Endothelial cell of umbilical vein (primary cell): ENCODE data around the gene KPNB1. TPM values are rescaled to one million over a fixed set of nuclear protein-coding genes. Genes with fewer than 3 reads are reported as not detected.

Source experiments
- BruUV-seq: library from RNA; stranded (reverse); fragments of 400-500 nt; replicated peaks from 2 replicates; lab custom pipeline; 2021; lab: Mats Ljungman, UMichigan
- CTCF ChIA-PET: fragments of 300-600, 350-600 bp; sonication (Branson Sonifier 250); formaldehyde crosslinking; loops from one replicate; lab custom pipeline; 2021; ENCODE audit warnings: antibody characterized with exemption, inconsistent platforms; lab: Charles Lee
- POLR2A ChIA-PET: fragments of 300-600, 350-600 bp; sonication (Branson Sonifier 250); formaldehyde crosslinking; loops from one replicate; lab custom pipeline; 2021; ENCODE audit warnings: antibody characterized with exemption, inconsistent platforms; lab: Charles Lee
- DNase-seq: peaks from one replicate; pipeline ENCODE4 v3.0.0-alpha.2; 2011; ENCODE audit warnings: low read depth, low spot score
- FAIRE-seq: peaks from 2 replicates; lab custom pipeline; 2011; peaks lifted over from hg19 to GRCh38; lab: Jason Lieb, UNC
- H2AFZ ChIP-seq: 2 replicates; pipeline ENCODE4 v1.6.0; 2012; ENCODE audit warnings: low read depth, low read length, control low read depth, inconsistent platforms
- H3K27ac ChIP-seq: 2 replicates; pipeline ENCODE4 v1.5.1; 2011; ENCODE audit warnings: low read depth, mild to moderate bottlenecking, control low read depth, low read length, moderate library complexity; ENCODE audit not compliant: insufficient read depth
- H3K27me3 ChIP-seq, 2 experiments: 2 replicates each; pipeline versions ENCODE4 v1.6.0 to v1.6.1; 2011; ENCODE audit warnings: low read length in 2 of 2, mixed read lengths in 1 of 2; ENCODE audit not compliant: control insufficient read depth in 2 of 2, insufficient read depth in 2 of 2
- H3K36me3 ChIP-seq, 2 experiments: 2 replicates in 1 of 2; 3 replicates in 1 of 2; pipeline ENCODE4 v1.5.1; 2011; ENCODE audit warnings: low read length in 2 of 2, mild to moderate bottlenecking in 1 of 2, moderate library complexity in 1 of 2; ENCODE audit not compliant: control insufficient read depth in 2 of 2, insufficient read depth in 2 of 2; ENCODE audit errors: extremely low read depth in 1 of 2
- H3K4me1 ChIP-seq: 3 replicates; pipeline ENCODE4 v1.5.1; 2011; ENCODE audit warnings: mild to moderate bottlenecking, low read length; ENCODE audit not compliant: control insufficient read depth, insufficient read depth; ENCODE audit errors: extremely low read depth
- H3K4me2 ChIP-seq: 2 replicates; pipeline ENCODE4 v1.6.1; 2011; ENCODE audit warnings: low read length, control low read depth, mixed read lengths; ENCODE audit not compliant: insufficient read depth
- H3K4me3 ChIP-seq, 3 experiments: fragments of 200-600 bp in 1 of 3; sonication (generic), shearing (Covaris generic) in 1 of 3; replicated peaks in 1 of 3; 2 replicates each; pipeline ENCODE4 v1.5.1; 2011 to 2016; ENCODE audit warnings: control low read depth in 3 of 3, low read length in 3 of 3, mild to moderate bottlenecking in 2 of 3, inconsistent platforms in 1 of 3, low read depth in 1 of 3, moderate library complexity in 1 of 3; ENCODE audit not compliant: insufficient read depth in 1 of 3
- H3K79me2 ChIP-seq: 2 replicates; pipeline ENCODE4 v1.6.0; 2012; ENCODE audit warnings: low read length, inconsistent platforms; ENCODE audit not compliant: control insufficient read depth, insufficient read depth
- H3K9ac ChIP-seq: replicated peaks from 2 replicates; pipeline ENCODE3; 2011; ENCODE audit warnings: low read length, control low read depth; ENCODE audit not compliant: insufficient read depth; ENCODE audit errors: extremely low read depth
- H3K9me1 ChIP-seq: replicated peaks from 3 replicates; pipeline ENCODE4 v1.6.0; 2011; ENCODE audit warnings: mild to moderate bottlenecking, low read length; ENCODE audit not compliant: control insufficient read depth, insufficient read depth; ENCODE audit errors: extremely low read depth
- H3K9me3 ChIP-seq: replicated peaks from 2 replicates; pipeline ENCODE4 v1.5.1; 2012; ENCODE audit warnings: low read length, inconsistent platforms; ENCODE audit not compliant: control insufficient read depth, insufficient read depth
- H4K20me1 ChIP-seq: replicated peaks from 2 replicates; pipeline ENCODE3; 2011; ENCODE audit warnings: mild to moderate bottlenecking, low read length; ENCODE audit not compliant: control insufficient read depth, insufficient read depth; ENCODE audit errors: extremely low read depth
- CTCF ChIP-seq, 2 donors: IDR thresholded peaks; 1 replicate in 1 of 2; 2 replicates in 1 of 2; pipeline ENCODE4 v1.5.1; 2011; ENCODE audit warnings: low read length in 2 of 2, mild to moderate bottlenecking in 2 of 2, moderate library complexity in 2 of 2, control low read depth in 1 of 2, inconsistent platforms in 1 of 2, low read depth in 1 of 2; ENCODE audit not compliant: insufficient read depth in 1 of 2; ENCODE audit errors: extremely low read depth in 1 of 2
- EZH2 ChIP-seq: IDR thresholded peaks from 2 replicates; pipeline ENCODE4 v1.6.1; 2012; ENCODE audit warnings: borderline replicate concordance, low read depth, mild to moderate bottlenecking, moderate library complexity, low read length, inconsistent platforms; ENCODE audit not compliant: severe bottlenecking
- FOS ChIP-seq: IDR thresholded peaks from 2 replicates; pipeline ENCODE4 v1.6.1; 2011; ENCODE audit warnings: mild to moderate bottlenecking, low read length, moderate library complexity, borderline replicate concordance; ENCODE audit not compliant: insufficient read depth
- GATA2 ChIP-seq: IDR thresholded peaks from 2 replicates; pipeline ENCODE4 v1.7.0; 2011; ENCODE audit warnings: low read depth, mild to moderate bottlenecking, moderate library complexity, mixed read lengths, low read length; ENCODE audit not compliant: insufficient read length, insufficient read depth
- JUN ChIP-seq: IDR thresholded peaks from 2 replicates; pipeline ENCODE4 v1.6.1; 2011; ENCODE audit warnings: borderline replicate concordance, low read depth; ENCODE audit not compliant: insufficient read length, insufficient read depth
- MAX ChIP-seq: IDR thresholded peaks from 2 replicates; pipeline ENCODE4 v1.6.1; 2011; ENCODE audit not compliant: insufficient read depth, insufficient read length
- MYC ChIP-seq: IDR thresholded peaks from one replicate; pipeline ENCODE4 v1.6.1; 2011; ENCODE audit warnings: mild to moderate bottlenecking, low read depth, low read length
- POLR2A ChIP-seq: IDR thresholded peaks from 2 replicates; pipeline ENCODE4 v1.6.1; 2012; ENCODE audit warnings: low read depth, mild to moderate bottlenecking, control low read depth, low read length
- POLR2AphosphoS5 ChIP-seq: IDR thresholded peaks from 2 replicates; pipeline ENCODE4 v1.6.1; 2012; ENCODE audit warnings: low read depth, mild to moderate bottlenecking, control low read depth, low read length, moderate library complexity; ENCODE audit not compliant: insufficient read depth
- dilution Hi-C: fragments of 300-500 bp; cut with MboI; formaldehyde crosslinking; loops from one replicate; pipeline ENCODE4 v1.15.0; 2019; ENCODE audit warnings: low sequenced_read_pairs; ENCODE audit not compliant: extremely low pct_ligation_motif_present
- intact Hi-C: fragments of 100-400 bp; cut with micrococcal nuclease; formaldehyde crosslinking; loops from one replicate; pipeline ENCODE4 v1.10.0; 2022
- polyA plus RNA-seq, 4 experiments: library from polyadenylated mRNA; depleted of rRNA in 3 of 4; stranded (reverse) in 3 of 4; unstranded in 1 of 4; fragments of >200 nt; gene quantifications; 2 replicates each; pipeline versions ENCODE4 v1.2.1 to v1.2.3, GENCODE V29; 2011 to 2012; ENCODE audit warnings: missing spikeins in 1 of 4
- total RNA-seq: library from RNA; stranded (reverse); gene quantifications from 2 replicates; pipeline ENCODE4 v1.2.3, GENCODE V29; 2021

The KPNB1 gene
- total and polyA plus RNA-seq, 2 donors (not counting 3 experiments of a cell fraction or from before 2014, with no cell fraction given) = 119 to 495 TPM

GRCh38 chr17:47717979-47718621 lies 68.4 kb downstream of the KPNB1 start:
- no peak overlapping the region for H3K4me2 ChIP-seq
- intact Hi-C loops = no loop called here

More at GRCh38 chr17:47717979-47718621, 68.4 kb downstream of the KPNB1 start:
- BruUV-seq = no TSS peak
- Histone ChIP-seq H3K9me3 (no peaks in the 10 kb centered on the region), H3K27ac (no peak overlapping the region), H3K4me3 (no peak overlapping the region), H3K4me1 (no peaks in the 10 kb centered on the region), H3K9ac (no peak overlapping the region), H3K9me1 (no peaks in the 10 kb centered on the region), H3K27me3 (peaks cover 38 to 42% of the 10 kb centered on the region in 2 experiments), H3K79me2 (no peaks in the 10 kb centered on the region), H3K36me3 (no peaks in the 10 kb centered on the region), H2AFZ (no peak overlapping the region), H4K20me1 (no peaks in the 10 kb centered on the region)
- DNase-seq (no peak), FAIRE-seq (no peak)
- dilution Hi-C loops = no loop called here
- TF ChIP-seq POLR2AphosphoS5 (no peak), MAX (no peak), CTCF (IDR thresholded peaks at IDR 0.05; ENCODE audit: extremely low read depth in 1 of 2, insufficient read depth in 1 of 2, low read depth in 1 of 2, low read length in 2 of 2) (no peak), GATA2 (no peak), JUN (no peak), FOS (no peak), MYC (no peak), EZH2 (no peak), POLR2A (no peak)
- POLR2A ChIA-PET = no interaction called here
- CTCF ChIA-PET = interaction anchor here (0.5 to 3.0 kb wide), 6 partner anchors 11 to 54 kb away, joined by 3 to 14 read pairs (median 5); no protein-coding TSS in a partner anchor
